ENCODE results near the gene WFDC8. TPM values are rescaled to one million over a fixed set of nuclear protein-coding genes. Genes with fewer than 3 reads are reported as not detected.
"Not testable (repeated sequence)": the region's sequence is repeated elsewhere in the genome, so short reads cannot be mapped to it uniquely, and the experiment has no call there.

The WFDC8 gene
- total RNA-seq, 2 donors from 2014 or later = not detected

DNA sequence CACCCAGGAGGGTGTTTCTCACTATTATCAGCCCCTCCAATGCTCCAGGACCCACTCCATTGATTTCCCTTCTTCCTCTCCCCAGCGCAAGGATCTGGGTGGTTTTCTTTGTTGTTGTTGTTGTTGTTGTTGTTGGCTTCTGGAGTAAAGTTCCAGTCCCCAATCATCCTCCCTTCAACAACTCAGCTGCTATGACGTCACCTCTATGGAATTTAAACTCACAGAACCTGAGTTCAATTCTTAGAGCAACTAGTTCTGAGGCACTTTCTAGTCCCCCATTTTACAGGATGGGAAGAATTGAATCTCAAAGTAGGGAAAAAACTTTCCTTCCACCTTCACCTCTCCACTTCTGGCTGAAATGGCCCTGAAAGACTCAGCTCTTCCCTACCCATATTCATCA, 9.7 kb upstream of the WFDC8 start:
- H3K9me3 ChIP-seq = no peaks in the 10 kb centered on the region
- no peak overlapping the region for H3K9ac ChIP-seq (ENCODE audit: low read depth in 2 of 2, low read length in 2 of 2)
- no peak overlapping the region for H3K4me3 ChIP-seq
- no peaks in the 10 kb centered on the region for H3K27me3 ChIP-seq
- no peak overlapping the region for H3K27ac ChIP-seq
- intact Hi-C loops (cut with DNase I) = no loop called here
- H3K4me1 ChIP-seq = no peaks in the 10 kb centered on the region
- DNase-seq = no peak
- TF ChIP-seq, protein P1, sequence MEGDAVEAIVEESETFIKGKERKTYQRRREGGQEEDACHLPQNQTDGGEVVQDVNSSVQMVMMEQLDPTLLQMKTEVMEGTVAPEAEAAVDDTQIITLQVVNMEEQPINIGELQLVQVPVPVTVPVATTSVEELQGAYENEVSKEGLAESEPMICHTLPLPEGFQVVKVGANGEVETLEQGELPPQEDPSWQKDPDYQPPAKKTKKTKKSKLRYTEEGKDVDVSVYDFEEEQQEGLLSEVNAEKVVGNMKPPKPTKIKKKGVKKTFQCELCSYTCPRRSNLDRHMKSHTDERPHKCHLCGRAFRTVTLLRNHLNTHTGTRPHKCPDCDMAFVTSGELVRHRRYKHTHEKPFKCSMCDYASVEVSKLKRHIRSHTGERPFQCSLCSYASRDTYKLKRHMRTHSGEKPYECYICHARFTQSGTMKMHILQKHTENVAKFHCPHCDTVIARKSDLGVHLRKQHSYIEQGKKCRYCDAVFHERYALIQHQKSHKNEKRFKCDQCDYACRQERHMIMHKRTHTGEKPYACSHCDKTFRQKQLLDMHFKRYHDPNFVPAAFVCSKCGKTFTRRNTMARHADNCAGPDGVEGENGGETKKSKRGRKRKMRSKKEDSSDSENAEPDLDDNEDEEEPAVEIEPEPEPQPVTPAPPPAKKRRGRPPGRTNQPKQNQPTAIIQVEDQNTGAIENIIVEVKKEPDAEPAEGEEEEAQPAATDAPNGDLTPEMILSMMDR (IDR thresholded peaks at IDR 0.05) = no peak
- no peaks in the 10 kb centered on the region for H3K36me3 ChIP-seq

DNA sequence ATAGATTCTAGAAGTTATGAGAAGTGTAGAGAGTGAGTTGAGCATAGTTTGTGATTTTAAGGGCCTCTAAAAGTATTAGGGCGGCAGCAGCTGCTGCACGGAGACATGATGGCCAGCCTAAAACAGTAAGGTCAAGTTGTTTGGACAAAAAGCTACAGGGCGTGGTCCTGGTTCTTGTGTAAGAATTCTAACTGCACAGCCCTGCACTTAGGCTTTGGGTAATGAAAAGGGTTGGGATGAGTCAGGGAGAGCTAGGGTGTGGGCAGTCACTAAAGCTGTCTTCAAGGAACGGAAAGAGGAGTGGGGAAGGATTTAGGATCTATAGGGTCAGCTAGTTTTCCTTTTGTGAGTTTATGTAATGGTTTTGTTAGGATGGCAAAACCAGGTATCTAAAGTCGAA, 6.9 kb upstream of the WFDC8 start:
- H3K27ac ChIP-seq; H3K4me1 ChIP-seq; H3K4me3 ChIP-seq; H3K27me3 ChIP-seq; H3K36me3 ChIP-seq; H3K9me3 ChIP-seq; H3K9ac ChIP-seq (ENCODE audit: low read depth in 2 of 2, low read length in 2 of 2); intact Hi-C loops (cut with DNase I): not testable (repeated sequence)
- DNase-seq = peak; percentile 19

DNA sequence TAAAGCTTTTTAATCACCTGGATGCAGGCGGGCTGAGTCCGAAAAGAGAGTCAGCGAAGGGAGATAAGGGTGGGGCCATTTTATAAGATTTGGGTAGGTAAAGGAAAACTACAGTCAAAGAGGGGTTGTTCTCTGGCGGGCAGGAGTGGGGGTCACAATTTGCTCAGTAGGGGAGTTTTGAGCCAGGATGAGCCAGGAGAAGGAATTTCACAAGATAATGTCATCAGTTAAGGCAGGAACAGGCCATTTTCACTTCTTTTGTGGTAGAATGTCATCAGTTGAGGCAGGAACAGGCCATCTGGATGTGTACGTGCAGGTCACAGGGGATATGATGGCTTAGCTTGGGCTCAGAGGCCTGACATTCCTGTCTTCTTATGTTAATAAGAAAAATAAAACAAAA, 5.2 kb upstream of the WFDC8 start:
- H3K9me3 ChIP-seq; H3K9ac ChIP-seq (ENCODE audit: low read depth in 2 of 2, low read length in 2 of 2); intact Hi-C loops (cut with DNase I); H3K4me1 ChIP-seq; DNase-seq; H3K27ac ChIP-seq; H3K4me3 ChIP-seq; H3K36me3 ChIP-seq; H3K27me3 ChIP-seq: not testable (repeated sequence)

DNA sequence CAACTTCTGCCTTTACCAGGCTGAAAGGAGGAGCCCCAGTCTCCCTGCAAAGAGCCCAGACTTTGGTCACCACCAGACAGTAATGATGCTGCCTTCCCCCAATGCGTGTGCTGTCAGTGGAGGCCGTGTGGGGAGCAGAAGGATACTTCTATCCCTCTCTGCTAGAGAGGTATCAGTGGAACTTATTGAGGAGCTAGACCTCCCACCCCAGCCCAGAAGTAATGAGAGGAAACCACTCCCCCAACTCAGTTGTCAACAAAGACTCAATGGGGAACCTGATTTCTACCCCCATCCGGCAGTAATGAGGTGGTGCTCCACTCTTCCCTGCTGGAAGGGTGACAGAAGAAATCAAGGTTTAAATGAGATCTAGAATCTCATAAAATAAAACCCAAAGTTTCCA, 4.4 kb upstream of the WFDC8 start:
- no peak overlapping the region for H3K27ac ChIP-seq
- H3K36me3 ChIP-seq = no peaks in the 10 kb centered on the region
- no peak for DNase-seq
- TF ChIP-seq, protein P1 (IDR thresholded peaks at IDR 0.05) = no peak
- H3K9ac ChIP-seq (ENCODE audit: low read depth in 2 of 2, low read length in 2 of 2) = no peak overlapping the region
- H3K9me3 ChIP-seq = no peaks in the 10 kb centered on the region
- H3K27me3 ChIP-seq = no peaks in the 10 kb centered on the region
- H3K4me3 ChIP-seq = no peak overlapping the region
- H3K4me1 ChIP-seq = no peaks in the 10 kb centered on the region
- intact Hi-C loops (cut with DNase I) = no loop called here

DNA sequence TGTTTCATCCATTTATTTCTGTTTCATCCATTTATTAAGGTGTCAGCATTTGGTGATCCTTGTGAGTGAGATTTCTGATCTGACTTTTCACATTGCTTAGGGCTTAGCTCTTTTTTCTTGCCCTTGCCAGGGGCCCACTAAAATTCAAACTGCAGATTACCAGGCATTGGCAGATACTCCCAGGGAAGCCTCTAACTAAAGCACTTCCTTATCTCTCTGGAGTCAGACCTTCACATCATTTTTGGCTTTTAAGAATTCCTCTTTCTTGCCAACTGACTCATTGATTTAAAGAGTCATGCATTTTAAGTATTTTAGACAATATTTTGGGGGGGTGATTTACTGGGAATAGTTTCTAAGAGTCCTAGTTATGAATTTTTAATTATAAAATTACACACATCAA, 2.6 kb upstream of the WFDC8 start:
- H3K36me3 ChIP-seq = no peaks in the 10 kb centered on the region
- TF ChIP-seq, protein P1 (IDR thresholded peaks at IDR 0.05) = no peak
- intact Hi-C loops (cut with DNase I) = no loop called here
- H3K9me3 ChIP-seq = no peaks in the 10 kb centered on the region
- H3K4me3 ChIP-seq = no peak overlapping the region
- H3K27me3 ChIP-seq = no peaks in the 10 kb centered on the region
- H3K4me1 ChIP-seq = no peaks in the 10 kb centered on the region
- no peak overlapping the region for H3K9ac ChIP-seq (ENCODE audit: low read depth in 2 of 2, low read length in 2 of 2)
- H3K27ac ChIP-seq = no peak overlapping the region
- no peak for DNase-seq

DNA sequence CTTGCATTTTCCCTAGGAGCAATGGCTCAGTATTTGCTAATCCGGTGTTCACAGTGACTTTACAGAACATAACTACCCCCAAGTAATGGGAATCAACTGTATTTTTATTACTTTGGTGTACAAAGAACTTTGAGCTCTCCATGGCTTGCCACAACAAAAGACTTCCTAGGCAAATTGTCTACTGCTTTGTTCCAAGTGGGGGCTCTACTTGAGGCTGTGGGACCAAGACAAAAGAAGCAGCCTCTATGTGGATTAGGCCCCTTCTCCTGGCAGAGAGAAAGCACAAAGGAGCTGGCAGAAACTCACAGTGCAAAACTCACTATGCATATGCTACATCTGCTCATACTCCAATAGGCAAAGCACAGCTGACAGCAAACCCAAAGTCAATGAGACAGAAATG, 853 bp downstream of the WFDC8 start:
- TF ChIP-seq, protein P1 (IDR thresholded peaks at IDR 0.05) = no peak
- Histone ChIP-seq H3K9ac (ENCODE audit: low read depth in 2 of 2, low read length in 2 of 2) (no peak overlapping the region), H3K9me3 (no peaks in the 10 kb centered on the region), H3K27ac (no peak overlapping the region), H3K4me1 (no peaks in the 10 kb centered on the region), H3K36me3 (no peaks in the 10 kb centered on the region), H3K4me3 (no peak overlapping the region), H3K27me3 (no peaks in the 10 kb centered on the region)
- intact Hi-C loops (cut with DNase I) = no loop called here
- DNase-seq = no peak

DNA sequence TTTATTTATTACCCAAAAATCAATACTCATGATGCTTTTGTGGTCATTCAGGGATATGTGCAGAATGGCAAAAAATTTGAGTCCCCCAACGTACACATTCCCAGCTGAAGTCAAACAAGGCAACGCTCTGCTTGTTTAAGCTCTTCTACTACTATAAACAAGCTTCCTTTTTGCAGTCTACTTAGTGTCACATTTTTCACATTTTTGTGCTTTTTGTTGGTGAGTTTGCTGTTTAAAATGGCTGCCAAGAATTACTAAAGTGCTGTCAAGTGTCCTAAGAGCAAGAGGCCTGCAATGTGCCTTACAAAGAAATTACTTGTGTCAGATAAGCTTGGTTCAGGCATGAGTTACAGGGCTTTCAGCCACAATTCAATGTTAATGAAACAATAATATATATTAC, 2.1 kb downstream of the WFDC8 start:
- no peaks in the 10 kb centered on the region for H3K9me3 ChIP-seq
- H3K27ac ChIP-seq = no peak overlapping the region
- no peaks in the 10 kb centered on the region for H3K36me3 ChIP-seq
- DNase-seq = no peak
- no peaks in the 10 kb centered on the region for H3K27me3 ChIP-seq
- no peak overlapping the region for H3K4me3 ChIP-seq
- H3K4me1 ChIP-seq = no peaks in the 10 kb centered on the region
- TF ChIP-seq, protein P1 (IDR thresholded peaks at IDR 0.05) = no peak
- intact Hi-C loops (cut with DNase I) = no loop called here
- no peak overlapping the region for H3K9ac ChIP-seq (ENCODE audit: low read depth in 2 of 2, low read length in 2 of 2)

All from colonic mucosa (tissue), 4 donors.